Measurements from ENCODE around the gene TRIM66. TPM values are rescaled to one million over a fixed set of nuclear protein-coding genes. Genes with fewer than 3 reads are reported as not detected.
A peak's percentile ranks its signal among the peaks of the same experiment; 100 is the strongest.

The TRIM66 gene
- total and polyA plus RNA-seq, 10 of the 15 experiments (the other 5 are each of a cell fraction or from before 2014, with no cell fraction given) = 1.7 to 14.5 (median 7.4) TPM

GRCh38 chr11:8686325-8686724 is 3.9 kb upstream of the TRIM66 start:
- Histone ChIP-seq H3K4me2 (ENCODE audit: control insufficient read depth, insufficient read depth) (peak overlapping the region; percentile 52), H3K9ac (ENCODE audit: control insufficient read depth, insufficient read depth, low read length) (0 out of 2 replicates have a peak overlapping the region, but pooled peaks have one; percentile 10), H2AFZ (ENCODE audit: control insufficient read depth, low read depth, low read length) (no peak overlapping the region), H3K79me2 (ENCODE audit: control insufficient read depth, insufficient read depth, low read length) (peaks cover 68% of the 10 kb centered on the region), H4K20me1 (ENCODE audit: control insufficient read depth, insufficient read depth) (peaks cover 5% of the 10 kb centered on the region; the same call in 1 of the 2 replicates), H3K36me3 (ENCODE audit: control insufficient read depth in 2 of 2, insufficient read depth in 2 of 2, low read length in 1 of 2) (peaks cover 8 to 23% of the 10 kb centered on the region in 2 experiments), H3K27ac (ENCODE audit: control insufficient read depth, insufficient read depth) (no peak overlapping the region; the same call in 1 of the 2 replicates), H3K4me1 (ENCODE audit: control insufficient read depth, insufficient read depth, low read length) (peaks cover 31% of the 10 kb centered on the region), H3K9me3 (replicated peaks; ENCODE audit: control insufficient read depth, insufficient read depth, low read length) (no peaks in the 10 kb centered on the region), H3K4me3 (peak overlapping the region; percentile 88; the same call in 1 of the 2 replicates), H3K27me3 (replicated peaks in 1 of 2; ENCODE audit: control insufficient read depth in 2 of 2, insufficient read depth in 2 of 2, low read length in 1 of 2) (no peaks in the 10 kb centered on the region)
- no peak for DNase-seq (ENCODE audit: low read depth, low spot score)
- WGBS (ENCODE audit: insufficient coverage, insufficient replicate concordance, low lambda C conversion rate, missing lambda C conversion rate) = 72% methylated on average over 7 of the region's 7 CpGs
- BruUV-seq (replicated peaks) = no TSS peak
- RAD21 ChIA-PET (ENCODE audit: unreplicated experiment) = interaction anchor here (1.5 kb wide), 1 partner anchor 273 kb away, joined by 7 read pairs; no protein-coding TSS in a partner anchor
- ATAC-seq = no peak
- in situ Hi-C loops (cut with MboI) (no loop called here), intact Hi-C loops (cut with micrococcal nuclease; ENCODE audit: unreplicated experiment) (loop anchor here (5.0 to 10.0 kb wide), 3 partner anchors 152 to 381 kb away; partner anchors contain the start of gene AKIP1)
- SMC1A ChIA-PET (ENCODE audit: uncharacterized antibody, unreplicated experiment) = no interaction called here
- no peak for FAIRE-seq
- TF ChIP-seq ZNF274 (IDR thresholded peaks at IDR 0.05; ENCODE audit: insufficient read depth, insufficient read length) = no peak
- TF ChIP-seq, protein P1, sequence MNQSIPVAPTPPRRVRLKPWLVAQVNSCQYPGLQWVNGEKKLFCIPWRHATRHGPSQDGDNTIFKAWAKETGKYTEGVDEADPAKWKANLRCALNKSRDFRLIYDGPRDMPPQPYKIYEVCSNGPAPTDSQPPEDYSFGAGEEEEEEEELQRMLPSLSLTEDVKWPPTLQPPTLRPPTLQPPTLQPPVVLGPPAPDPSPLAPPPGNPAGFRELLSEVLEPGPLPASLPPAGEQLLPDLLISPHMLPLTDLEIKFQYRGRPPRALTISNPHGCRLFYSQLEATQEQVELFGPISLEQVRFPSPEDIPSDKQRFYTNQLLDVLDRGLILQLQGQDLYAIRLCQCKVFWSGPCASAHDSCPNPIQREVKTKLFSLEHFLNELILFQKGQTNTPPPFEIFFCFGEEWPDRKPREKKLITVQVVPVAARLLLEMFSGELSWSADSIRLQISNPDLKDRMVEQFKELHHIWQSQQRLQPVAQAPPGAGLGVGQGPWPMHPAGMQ (IDR thresholded peaks at IDR 0.05; ENCODE audit: borderline replicate concordance) = no peak
- TF ChIP-seq, protein P2, sequence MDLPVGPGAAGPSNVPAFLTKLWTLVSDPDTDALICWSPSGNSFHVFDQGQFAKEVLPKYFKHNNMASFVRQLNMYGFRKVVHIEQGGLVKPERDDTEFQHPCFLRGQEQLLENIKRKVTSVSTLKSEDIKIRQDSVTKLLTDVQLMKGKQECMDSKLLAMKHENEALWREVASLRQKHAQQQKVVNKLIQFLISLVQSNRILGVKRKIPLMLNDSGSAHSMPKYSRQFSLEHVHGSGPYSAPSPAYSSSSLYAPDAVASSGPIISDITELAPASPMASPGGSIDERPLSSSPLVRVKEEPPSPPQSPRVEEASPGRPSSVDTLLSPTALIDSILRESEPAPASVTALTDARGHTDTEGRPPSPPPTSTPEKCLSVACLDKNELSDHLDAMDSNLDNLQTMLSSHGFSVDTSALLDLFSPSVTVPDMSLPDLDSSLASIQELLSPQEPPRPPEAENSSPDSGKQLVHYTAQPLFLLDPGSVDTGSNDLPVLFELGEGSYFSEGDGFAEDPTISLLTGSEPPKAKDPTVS (IDR thresholded peaks at IDR 0.05; ENCODE audit: low read depth, low read length) = no peak
- TF ChIP-seq NBN (IDR thresholded peaks at IDR 0.05) = no peak
- TF ChIP-seq, protein P3, sequence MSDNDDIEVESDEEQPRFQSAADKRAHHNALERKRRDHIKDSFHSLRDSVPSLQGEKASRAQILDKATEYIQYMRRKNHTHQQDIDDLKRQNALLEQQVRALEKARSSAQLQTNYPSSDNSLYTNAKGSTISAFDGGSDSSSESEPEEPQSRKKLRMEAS (IDR thresholded peaks at IDR 0.05; ENCODE audit: low read depth, low read length) = no peak
- TF ChIP-seq EP300 (IDR thresholded peaks at IDR 0.05; ENCODE audit: borderline replicate concordance in 1 of 2, control insufficient read depth in 1 of 2, low read depth in 2 of 2, low read length in 2 of 2) = no peak
- CTCF ChIA-PET = interaction anchor here (1.6 kb wide), 1 partner anchor 273 kb away, joined by 7 read pairs; no protein-coding TSS in a partner anchor
- POLR2A ChIA-PET = no interaction called here

All from GM12878 (cell line).